NB4 (cell line): Measurements from ENCODE around the gene CIB1.
"Not testable (repeated sequence)": the region's sequence is repeated elsewhere in the genome, so short reads cannot be mapped to it uniquely, and the experiment has no call there.

ENCODE experiments used
- DNase-seq: peaks from one replicate; pipeline ENCODE4 v3.0.0; 2010; ENCODE audit warnings: low read depth
- H3K4me3 ChIP-seq: one replicate; pipeline ENCODE4 v1.5.1; 2011; ENCODE audit warnings: mild to moderate bottlenecking, low read depth, low read length, moderate library complexity
- CTCF ChIP-seq: IDR thresholded peaks from one replicate; pipeline ENCODE4 v1.5.1; 2012; ENCODE audit warnings: low read depth, low read length
- MAX ChIP-seq: IDR thresholded peaks from 2 replicates; pipeline ENCODE4 v1.6.1; 2011; ENCODE audit warnings: low read depth, low read length
- MYC ChIP-seq: IDR thresholded peaks from 2 replicates; pipeline ENCODE4 v1.6.1; 2011; ENCODE audit warnings: low read depth, low read length
- POLR2A ChIP-seq: IDR thresholded peaks from 2 replicates; pipeline ENCODE4 v1.6.1; 2011; ENCODE audit warnings: mild to moderate bottlenecking; ENCODE audit not compliant: insufficient read length; ENCODE audit errors: extremely low read depth

The CIB1 gene

GRCh38 chr15:90188914-90189748, 44.6 kb downstream of the CIB1 start:
- peak; percentile 83 for DNase-seq
- H3K4me3 ChIP-seq = no peak overlapping the region
- TF ChIP-seq MYC = peak; percentile 24; the same call in 1 of the 2 replicates
- TF ChIP-seq POLR2A = no peak
- no peak for TF ChIP-seq MAX

- not testable (repeated sequence) for DNase-seq
Observed at GRCh38 chr15:90188065-90188464, 45.7 kb downstream of the CIB1 start.

GRCh38 chr15:90187257-90187868, 46.4 kb downstream of the CIB1 start:
- TF ChIP-seq MAX (no peak), CTCF (no peak), MYC (no peak), POLR2A (no peak)
- no peak for DNase-seq
- H3K4me3 ChIP-seq = no peak overlapping the region

More at GRCh38 chr15:90188065-90188464, 45.7 kb downstream of the CIB1 start:
- not testable (repeated sequence) for H3K4me3 ChIP-seq

GRCh38 chr15:90184786-90185704, 48.7 kb downstream of the CIB1 start:
- TF ChIP-seq MYC (no peak), POLR2A (peak; percentile 21), MAX (0 out of 2 replicates have a peak, but pooled peaks have one; percentile 16)
- DNase-seq = peak; percentile 64
- H3K4me3 ChIP-seq = peak overlapping the region; percentile 69

- peak overlapping the region; percentile 17 for H3K4me3 ChIP-seq
- DNase-seq = no peak
- TF ChIP-seq MYC (no peak), CTCF (no peak), POLR2A (no peak), MAX (no peak)
Observed at GRCh38 chr15:90184119-90184785, 49.5 kb downstream of the CIB1 start.

- DNase-seq = no peak
- TF ChIP-seq CTCF (no peak), MYC (no peak), POLR2A (no peak), MAX (no peak)
- H3K4me3 ChIP-seq = no peak overlapping the region
Observed at GRCh38 chr15:90181776-90182175, 52.0 kb downstream of the CIB1 start.
